Stimulated activated CD8-positive, alpha-beta memory T cell treated with anti-CD3 and anti-CD28 coated beads, Interleukin-7, amount 100 ng/mL, for 4 hours (primary cell): ENCODE measurements around the gene PDE6H.

Source experiments
- DNase-seq, 2 donors: peaks; one replicate each; pipeline ENCODE4 v3.0.0-alpha.2; 2020; ENCODE audit warnings: low read depth in 2 of 2

The PDE6H gene

GRCh38 chr12:14951851-14952250 is 21.0 kb upstream of the PDE6H start:
- no peak for DNase-seq

GRCh38 chr12:14952299-14952921 is 20.4 kb upstream of the PDE6H start:
- no peak for DNase-seq

- no peak for DNase-seq
Observed at GRCh38 chr12:14953752-14954151, 19.1 kb upstream of the PDE6H start.

DNA sequence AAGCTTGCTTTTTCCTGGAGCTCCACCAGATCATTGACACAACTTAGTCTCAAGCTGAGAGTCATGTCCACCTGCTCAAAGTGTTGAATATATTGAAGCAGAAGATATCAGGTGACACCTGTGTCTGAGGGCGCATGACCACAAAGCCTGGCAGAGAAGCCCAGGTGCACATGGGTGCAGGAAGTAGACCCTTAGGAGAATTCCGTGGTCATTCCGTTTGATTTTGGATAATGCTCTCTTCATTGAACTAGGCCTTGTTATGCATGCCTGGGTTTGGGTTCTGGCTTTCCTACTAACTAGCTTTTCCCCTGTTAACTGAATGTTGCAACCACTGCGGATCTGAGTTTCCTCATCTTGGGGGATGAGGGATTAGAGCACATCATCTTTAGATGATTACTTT is 18.6 kb upstream of the PDE6H start:
- no peak for DNase-seq

DNA sequence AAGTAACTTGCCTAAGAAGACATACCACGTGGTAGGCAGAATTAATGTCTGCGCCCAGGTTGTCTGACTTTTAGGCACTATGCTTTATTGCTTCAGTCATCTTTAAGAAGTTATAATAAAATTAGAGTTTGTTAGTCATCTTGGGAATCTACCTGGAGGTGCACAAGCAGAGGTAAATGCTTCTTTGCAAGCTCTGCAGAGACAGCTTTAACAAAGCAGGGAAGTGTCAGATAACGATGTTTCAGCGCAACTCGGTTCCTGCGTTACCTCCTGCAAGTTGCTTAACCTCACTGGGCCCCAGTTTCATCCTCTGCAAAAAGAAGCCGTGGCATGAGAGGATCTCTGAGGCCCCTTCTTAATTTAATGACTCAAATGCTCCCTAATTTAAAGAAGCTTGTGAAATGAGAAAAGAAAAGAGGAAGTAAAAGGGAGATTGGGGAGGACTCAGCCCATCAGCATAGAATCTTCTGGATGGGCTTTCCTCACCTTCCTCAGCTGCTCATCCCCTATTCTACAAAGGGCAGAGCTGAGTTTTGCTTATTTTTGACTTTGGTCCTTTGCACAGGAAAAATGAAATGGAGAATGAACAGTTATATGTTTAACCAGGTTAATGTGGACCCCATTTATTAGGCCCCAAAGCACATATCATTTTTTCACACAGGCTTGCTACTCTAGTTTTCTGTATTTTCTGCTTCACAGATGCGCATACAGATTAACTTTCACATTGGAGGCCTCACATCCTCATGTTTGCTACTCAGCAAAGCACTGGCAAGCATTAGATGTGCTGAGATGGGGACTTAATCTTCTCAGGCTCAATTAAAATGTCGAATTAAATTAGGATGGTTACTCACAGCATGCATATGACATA is 16.6 kb upstream of the PDE6H start:
- no peak for DNase-seq

DNA sequence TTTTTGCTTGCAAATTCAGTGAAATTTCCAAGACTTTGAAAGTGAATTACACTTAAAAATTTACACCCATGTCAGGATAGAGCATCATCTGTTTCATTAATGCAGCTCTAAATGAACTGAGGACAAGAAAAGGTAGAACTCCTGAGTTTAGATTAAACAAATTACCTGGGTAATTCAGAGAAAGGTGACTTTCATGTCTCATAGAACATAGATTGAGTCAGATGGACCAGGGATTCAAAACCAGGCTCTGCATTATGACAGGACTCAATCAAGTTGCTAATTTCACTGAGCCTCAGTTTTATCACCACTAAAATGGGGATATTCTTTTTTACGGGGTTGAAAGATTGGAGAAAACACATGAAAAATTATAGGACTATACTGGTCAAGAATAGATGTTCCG is 15.9 kb upstream of the PDE6H start:
- no peak for DNase-seq

- DNase-seq: no peak
Observed at GRCh38 chr12:14957551-14958168, 15.2 kb upstream of the PDE6H start.

GRCh38 chr12:14958361-14959125 is 14.3 kb upstream of the PDE6H start:
- no peak for DNase-seq

GRCh38 chr12:14959126-14959440 is 13.8 kb upstream of the PDE6H start:
- DNase-seq: no peak

DNA sequence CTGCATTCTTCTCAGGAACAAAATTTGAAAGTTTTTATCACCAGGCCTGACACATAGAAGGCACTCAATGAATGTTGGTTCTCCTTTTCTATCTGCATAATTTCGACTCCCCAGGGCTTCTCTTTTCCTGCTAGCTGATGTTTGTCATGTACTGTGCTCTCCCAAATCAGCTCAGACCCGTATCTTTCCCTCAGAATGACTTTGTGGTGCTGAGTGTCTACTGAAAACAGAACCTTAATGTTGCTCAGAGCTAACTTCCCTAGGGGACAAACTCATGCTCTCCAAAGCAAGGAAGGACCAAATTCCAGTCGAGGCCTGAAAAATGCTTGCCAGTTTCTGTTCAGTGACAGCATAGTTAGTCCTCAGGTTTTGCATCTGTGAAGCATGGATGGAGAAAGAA is 13.4 kb upstream of the PDE6H start:
- no peak for DNase-seq

DNA sequence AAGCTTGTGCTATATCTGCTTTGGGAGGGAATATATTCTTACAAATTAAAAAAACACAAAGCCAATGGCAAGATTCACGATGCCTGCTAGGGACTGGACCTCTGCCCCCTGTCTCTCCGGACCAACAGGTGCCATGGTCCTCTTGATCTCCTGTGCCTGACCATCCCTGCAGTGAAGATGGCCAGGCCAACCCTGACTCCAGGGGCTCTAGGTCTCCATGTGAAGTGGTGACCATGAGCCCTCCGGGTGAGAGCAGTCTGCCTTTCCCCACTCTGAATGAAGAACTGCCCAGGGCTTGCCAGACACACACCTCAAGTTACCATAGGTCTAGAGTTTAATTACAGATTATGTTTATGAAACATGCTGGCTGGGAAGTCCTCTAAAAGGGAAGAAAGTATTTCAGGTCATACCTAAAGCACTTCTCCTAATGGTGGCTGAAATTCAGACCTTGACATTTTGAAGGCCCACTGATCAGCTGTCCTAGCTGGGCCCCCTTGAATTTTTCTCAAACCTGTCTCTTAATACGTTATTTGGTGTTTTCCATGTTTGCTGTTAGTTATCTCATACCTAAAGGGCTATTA is 12.8 kb upstream of the PDE6H start:
- DNase-seq: no peak

DNA sequence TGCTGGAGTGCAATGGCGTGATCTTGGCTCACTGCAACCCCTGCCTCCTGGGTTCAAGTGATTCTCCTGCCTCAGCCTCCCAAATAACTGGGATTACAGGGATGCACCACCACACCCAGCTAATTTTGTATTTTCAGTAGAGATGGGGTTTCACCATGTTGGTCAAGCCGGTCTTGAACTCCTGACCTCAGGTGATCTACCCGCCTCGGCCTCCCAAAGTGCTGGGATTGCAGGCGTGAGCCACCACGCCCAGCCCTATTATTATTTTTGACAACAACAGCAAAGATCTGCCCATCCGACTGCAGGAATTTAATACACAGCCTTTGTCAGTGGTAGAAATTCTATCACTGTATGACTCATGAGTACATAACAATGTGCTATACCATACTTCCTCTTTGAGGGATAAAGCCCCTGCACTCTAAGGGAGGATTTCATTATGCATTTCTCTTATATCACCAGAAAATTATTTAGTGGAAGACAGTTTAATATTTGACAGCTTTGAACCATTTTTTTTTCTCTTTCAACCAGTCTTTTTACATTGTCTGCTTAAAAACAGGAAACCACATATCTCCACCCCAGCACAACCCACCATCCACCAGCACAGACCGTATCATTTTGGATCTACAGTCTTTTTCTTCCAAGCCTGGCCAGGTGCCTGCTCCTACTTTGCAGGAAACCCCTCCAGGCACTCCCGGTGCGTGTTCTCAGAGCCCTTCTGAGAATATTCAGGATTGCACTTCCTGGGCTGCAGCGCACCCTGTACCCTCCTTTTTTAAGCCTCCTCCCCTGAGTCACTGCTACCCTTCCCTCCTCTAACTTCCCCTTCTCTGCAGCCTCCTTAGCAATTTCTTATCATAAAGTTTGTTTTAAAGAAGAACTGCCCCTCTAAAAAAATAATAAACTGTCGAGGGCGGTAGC is 12.0 kb upstream of the PDE6H start:
- DNase-seq: no peak

DNA sequence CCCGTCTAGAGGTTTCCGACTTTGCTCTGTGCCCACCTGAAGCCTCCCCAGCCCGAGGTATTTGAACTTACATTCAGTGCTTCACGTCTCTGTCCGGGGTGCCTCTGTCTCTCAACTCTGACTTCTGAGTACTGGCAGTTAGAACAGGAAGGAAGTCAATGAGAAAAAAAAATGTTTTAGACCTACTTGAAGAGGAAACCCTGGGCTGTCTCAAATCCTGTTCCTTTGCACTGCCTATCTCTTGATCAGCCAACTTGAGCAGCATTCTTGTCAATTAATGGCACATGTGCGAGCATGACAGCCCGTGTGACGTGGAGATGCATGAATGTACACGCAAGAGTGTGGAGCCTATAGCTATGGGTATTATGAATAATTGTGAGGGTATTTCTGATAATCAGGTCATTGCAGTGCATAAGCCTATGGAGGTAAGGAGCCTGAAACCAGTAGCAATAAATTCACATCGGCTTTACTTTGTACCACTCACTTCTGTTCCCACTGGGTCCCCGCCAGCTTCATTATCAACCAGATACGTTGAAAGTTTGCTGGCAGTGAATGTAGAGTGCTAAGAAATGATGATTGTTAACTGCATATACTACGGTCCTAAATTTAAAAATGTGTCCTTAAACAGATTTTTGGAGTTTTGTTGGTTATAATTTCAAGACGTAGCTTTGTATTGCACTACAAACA is 11.2 kb upstream of the PDE6H start, which contains the start of gene ARHGDIB:
Gene ARHGDIB (minus strand): TSS at position 136 of the 687 bp plus-strand sequence. CDS start 10,889 bp downstream, outside the sequence.
- DNase-seq: peak; percentile 64 to 77

- DNase-seq: no peak
Observed at GRCh38 chr12:14962153-14962539, 10.7 kb upstream of the PDE6H start.

DNA sequence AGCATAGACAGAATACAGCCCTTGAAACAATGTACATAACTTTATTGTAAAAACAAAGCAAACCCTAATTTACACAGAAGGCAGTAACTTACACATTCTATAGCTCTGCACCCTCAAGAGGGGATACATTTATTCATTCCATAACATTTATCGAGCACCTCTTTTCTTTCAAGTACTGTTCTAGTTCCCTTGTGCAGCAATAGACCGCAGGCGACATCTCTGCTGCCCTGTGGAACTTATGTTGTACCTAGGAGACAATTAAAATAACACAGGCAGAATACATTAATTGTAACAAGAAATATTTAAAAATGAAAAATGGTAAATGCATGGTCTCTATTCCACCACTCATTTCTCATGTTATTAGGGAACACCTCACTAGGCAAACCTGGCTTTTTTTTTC is 10.0 kb upstream of the PDE6H start:
- DNase-seq: no peak

- no peak for DNase-seq
Observed at GRCh38 chr12:14963520-14963919, 9.3 kb upstream of the PDE6H start.

DNA sequence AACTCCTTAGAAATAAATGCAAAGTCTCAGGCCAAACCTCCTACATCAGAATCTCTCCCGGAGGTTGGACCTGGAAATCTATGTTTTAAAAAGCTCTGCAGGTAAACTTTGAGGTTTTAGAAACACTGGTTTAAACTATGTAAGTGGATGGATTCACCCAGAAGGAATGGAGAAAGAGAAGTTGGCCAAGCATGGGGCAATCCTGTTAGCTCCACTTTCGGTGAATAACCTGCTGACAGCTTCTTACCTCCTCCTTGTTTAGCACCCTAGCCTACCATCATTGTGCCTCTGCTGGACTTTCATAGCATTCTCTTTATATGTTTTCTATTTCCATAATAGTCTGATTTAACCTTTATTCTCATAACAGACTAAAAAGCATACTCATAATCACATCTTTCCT is 8.4 kb upstream of the PDE6H start:
- DNase-seq: no peak

- no peak for DNase-seq
Observed at GRCh38 chr12:14965221-14965620, 7.6 kb upstream of the PDE6H start.

- no peak for DNase-seq
Observed at GRCh38 chr12:14968478-14968877, 4.4 kb upstream of the PDE6H start.

- DNase-seq: no peak
Observed at GRCh38 chr12:14970473-14970872, 2.4 kb upstream of the PDE6H start.
